ENCODE measurements around the gene CBL. TPM values are rescaled to one million over a fixed set of nuclear protein-coding genes. Genes with fewer than 3 reads are reported as not detected.

The CBL gene
- total RNA-seq, 1 experiment from 2014 or later: 56.4 TPM

DNA sequence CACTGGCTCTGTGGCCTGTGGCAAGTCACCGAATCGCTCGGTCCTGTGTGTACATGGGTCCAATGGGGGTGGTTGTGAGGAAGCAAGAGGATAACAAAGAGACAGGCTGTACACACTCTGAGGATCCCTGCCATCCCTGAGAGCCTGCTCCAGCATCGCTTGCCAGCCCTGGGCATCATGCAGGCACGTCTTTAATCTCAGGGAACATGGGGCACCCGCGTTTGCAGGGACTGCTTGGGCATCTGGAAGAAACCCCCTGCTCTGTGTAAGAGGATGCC lies 135.8 kb downstream of the CBL start:
- Histone ChIP-seq H3K23ac (ENCODE audit: insufficient read length, low read depth, low read length) (no peak overlapping the region), H3K56ac (ENCODE audit: insufficient read length, low read depth, low read length) (no peak overlapping the region), H3K18ac (ENCODE audit: insufficient read length, low read depth, low read length) (no peak overlapping the region), H3K79me2 (ENCODE audit: insufficient read depth, low read length) (no peaks in the 10 kb centered on the region), H3K4me1 (ENCODE audit: insufficient read depth, low read length) (no peaks in the 10 kb centered on the region; the same call in 1 of the 2 replicates), H3K9me3 (ENCODE audit: control insufficient read depth, low read depth, low read length) (no peaks in the 10 kb centered on the region), H2AFZ (ENCODE audit: low read length) (no peak overlapping the region), H2BK20ac (ENCODE audit: low read depth, low read length, poor library complexity, severe bottlenecking) (no peak overlapping the region), H3K27ac (ENCODE audit: insufficient read length, low read depth, low read length) (no peak overlapping the region), H2AK5ac (ENCODE audit: insufficient read length, low read length) (no peak overlapping the region), H4K8ac (replicated peaks; ENCODE audit: insufficient read length, low read depth, low read length) (no peak overlapping the region), H4K20me1 (ENCODE audit: control insufficient read depth, insufficient read depth, insufficient read length) (no peaks in the 10 kb centered on the region), H3K79me1 (ENCODE audit: insufficient read depth, low read depth, low read length, poor library complexity, severe bottlenecking) (no peaks in the 10 kb centered on the region), H3K4ac (ENCODE audit: low read depth, low read length) (no peak overlapping the region), H2BK12ac (ENCODE audit: insufficient read length, low read depth, low read length) (no peak overlapping the region), H4K91ac (ENCODE audit: insufficient read length, low read depth, low read length) (no peak overlapping the region), H3K4me2 (ENCODE audit: insufficient read depth, insufficient read length, low read length) (no peak overlapping the region), H2BK5ac (ENCODE audit: insufficient read length, low read length) (no peak overlapping the region), H3K23me2 (ENCODE audit: insufficient read length, low read depth, low read length, poor library complexity, severe bottlenecking) (peaks cover 19% of the 10 kb centered on the region), H3K14ac (ENCODE audit: insufficient read depth, low read length) (no peak overlapping the region), H2BK120ac (ENCODE audit: low read depth, low read length, poor library complexity, severe bottlenecking) (no peak overlapping the region), H3T11ph (ENCODE audit: low read length) (no peak overlapping the region), H3K9ac (ENCODE audit: extremely low read depth, insufficient read length, low read length) (no peak overlapping the region), H3K27me3 (ENCODE audit: insufficient read depth, low read length) (peaks cover 16% of the 10 kb centered on the region), H4K5ac (ENCODE audit: insufficient read length, low read depth, low read length) (no peak overlapping the region), H2BK15ac (ENCODE audit: low read depth, low read length) (no peak overlapping the region)
- Mint-ChIP-seq H3K4me3 (no peak overlapping the region; a peak in 1 of 5 replicates), H3K27me3 (ENCODE audit: low read depth) (peaks cover 76% of the 10 kb centered on the region), H3K4me1 (peaks cover 29 to 46% of the 10 kb centered on the region in 2 experiments), H3K36me3 (ENCODE audit: insufficient read depth in 1 of 3, low read depth in 3 of 3) (peaks cover 0 to 4% (median 3%) of the 10 kb centered on the region in 3 experiments; a peak in 4 of 7 replicates), H3K27ac (no peak overlapping the region), H3K9me3 (no peaks in the 10 kb centered on the region; a peak in 1 of 5 replicates)
- WGBS (ENCODE audit: extremely low coverage, insufficient read length, low lambda C conversion rate): no CpG with 5 or more reads among the region's 7 CpGs
- no peak for DNase-seq
- TF ChIP-seq, protein P1, sequence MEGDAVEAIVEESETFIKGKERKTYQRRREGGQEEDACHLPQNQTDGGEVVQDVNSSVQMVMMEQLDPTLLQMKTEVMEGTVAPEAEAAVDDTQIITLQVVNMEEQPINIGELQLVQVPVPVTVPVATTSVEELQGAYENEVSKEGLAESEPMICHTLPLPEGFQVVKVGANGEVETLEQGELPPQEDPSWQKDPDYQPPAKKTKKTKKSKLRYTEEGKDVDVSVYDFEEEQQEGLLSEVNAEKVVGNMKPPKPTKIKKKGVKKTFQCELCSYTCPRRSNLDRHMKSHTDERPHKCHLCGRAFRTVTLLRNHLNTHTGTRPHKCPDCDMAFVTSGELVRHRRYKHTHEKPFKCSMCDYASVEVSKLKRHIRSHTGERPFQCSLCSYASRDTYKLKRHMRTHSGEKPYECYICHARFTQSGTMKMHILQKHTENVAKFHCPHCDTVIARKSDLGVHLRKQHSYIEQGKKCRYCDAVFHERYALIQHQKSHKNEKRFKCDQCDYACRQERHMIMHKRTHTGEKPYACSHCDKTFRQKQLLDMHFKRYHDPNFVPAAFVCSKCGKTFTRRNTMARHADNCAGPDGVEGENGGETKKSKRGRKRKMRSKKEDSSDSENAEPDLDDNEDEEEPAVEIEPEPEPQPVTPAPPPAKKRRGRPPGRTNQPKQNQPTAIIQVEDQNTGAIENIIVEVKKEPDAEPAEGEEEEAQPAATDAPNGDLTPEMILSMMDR (conservative IDR thresholded peaks at IDR 0.05): no peak

Measured in H9 (cell line).